Measurements from ENCODE around the gene ZNF469.

ZNF469 gene

DNA sequence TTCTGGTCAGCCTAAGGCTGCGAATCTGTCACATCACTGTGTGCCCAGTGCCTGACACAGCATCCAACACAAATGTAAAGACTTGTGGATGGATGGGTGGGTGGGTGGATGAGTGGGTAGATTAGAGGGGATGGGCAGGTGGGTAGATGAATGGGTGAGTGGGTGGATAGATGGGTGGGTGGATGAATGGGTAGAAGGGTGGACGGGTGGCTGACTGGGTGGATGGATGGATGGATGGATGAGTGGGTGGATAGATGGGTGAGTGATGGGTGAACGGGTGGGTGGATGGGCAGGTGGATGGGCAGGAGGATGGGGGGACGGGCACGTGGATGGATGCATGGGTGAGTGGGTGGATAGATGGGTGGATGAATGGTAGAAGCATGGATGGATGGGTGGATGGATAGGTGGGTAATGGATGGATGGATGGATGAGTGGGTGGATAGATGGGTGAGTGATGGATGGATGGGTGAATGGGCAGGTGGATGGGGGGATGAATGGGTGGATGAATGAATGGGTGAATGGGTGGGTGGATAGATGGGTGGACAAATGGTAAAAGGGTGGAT lies 39.2 kb downstream of the ZNF469 start:
- no peak for ATAC-seq
- no peak overlapping the region for H3K4me3 Mint-ChIP-seq
- no peak overlapping the region for H3K27ac Mint-ChIP-seq
- H3K27me3 Mint-ChIP-seq, result peaks cover 12% of the 10 kb centered on the region
- peaks cover 11% of the 10 kb centered on the region for H3K9me3 Mint-ChIP-seq
- no peaks in the 10 kb centered on the region for H3K36me3 Mint-ChIP-seq
- H3K4me1 Mint-ChIP-seq, result peaks cover 16% of the 10 kb centered on the region

DNA sequence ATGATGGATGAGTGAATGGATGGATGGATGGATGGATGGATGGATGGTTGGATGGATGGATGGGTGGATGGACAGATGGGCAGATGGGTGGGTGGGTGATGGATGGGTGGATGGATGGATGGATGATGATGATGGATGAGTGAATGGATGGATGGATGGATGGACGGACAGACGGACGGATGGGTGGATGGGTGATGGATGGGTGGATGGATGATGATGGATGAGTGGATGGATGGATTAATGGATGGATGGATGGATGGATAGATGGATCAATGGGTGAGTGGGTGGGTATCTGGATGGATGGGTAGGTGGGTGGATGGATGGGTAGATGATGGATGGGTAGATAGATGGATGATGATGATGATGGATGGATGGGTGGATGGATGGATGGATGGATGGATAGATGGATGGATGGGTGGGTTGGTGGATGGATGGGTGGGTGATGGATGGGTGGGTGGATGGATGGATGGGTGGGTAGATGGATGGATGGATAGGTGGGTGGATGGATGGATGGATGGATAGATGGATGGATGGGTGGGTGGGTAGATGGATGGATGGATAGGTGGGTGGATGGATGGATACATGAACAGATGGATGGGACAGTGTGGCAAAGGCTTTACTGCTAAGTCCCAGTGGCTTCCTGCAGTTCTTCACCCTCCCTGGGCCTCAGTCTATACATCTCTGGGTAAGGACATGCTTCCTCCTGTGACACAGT lies 40.1 kb downstream of the ZNF469 start:
- Mint-ChIP-seq H3K4me3 (no peak overlapping the region), H3K27me3 (peaks cover 12% of the 10 kb centered on the region), H3K4me1 (peaks cover 16% of the 10 kb centered on the region), H3K9me3 (peaks cover 11% of the 10 kb centered on the region), H3K27ac (no peak overlapping the region), H3K36me3 (no peaks in the 10 kb centered on the region)
- ATAC-seq, result no peak

DNA sequence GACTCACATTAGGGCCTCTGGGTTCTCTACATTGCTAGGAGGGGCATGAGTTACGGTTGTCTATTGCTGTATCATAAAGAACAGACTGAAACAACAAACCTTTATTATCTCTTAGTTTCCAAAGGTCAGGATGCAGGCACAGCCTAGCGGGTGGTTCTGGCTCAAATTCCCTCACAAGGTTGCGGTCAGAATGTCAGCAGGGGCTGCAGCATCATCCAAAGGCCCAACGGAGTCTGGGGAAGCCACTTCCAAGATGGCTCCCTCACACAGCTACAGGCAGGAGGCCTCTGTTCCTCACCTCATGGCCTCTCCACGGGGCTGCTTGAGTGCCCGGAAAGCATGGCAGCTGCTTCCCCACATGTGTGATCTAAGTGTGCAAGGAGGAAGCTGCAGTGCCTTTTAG lies 40.7 kb downstream of the ZNF469 start:
- Mint-ChIP-seq H3K4me1 (peaks cover 16% of the 10 kb centered on the region), H3K9me3 (peaks cover 11% of the 10 kb centered on the region), H3K4me3 (no peak overlapping the region), H3K36me3 (no peaks in the 10 kb centered on the region), H3K27me3 (peaks cover 12% of the 10 kb centered on the region), H3K27ac (no peak overlapping the region)
- ATAC-seq, result no peak

DNA sequence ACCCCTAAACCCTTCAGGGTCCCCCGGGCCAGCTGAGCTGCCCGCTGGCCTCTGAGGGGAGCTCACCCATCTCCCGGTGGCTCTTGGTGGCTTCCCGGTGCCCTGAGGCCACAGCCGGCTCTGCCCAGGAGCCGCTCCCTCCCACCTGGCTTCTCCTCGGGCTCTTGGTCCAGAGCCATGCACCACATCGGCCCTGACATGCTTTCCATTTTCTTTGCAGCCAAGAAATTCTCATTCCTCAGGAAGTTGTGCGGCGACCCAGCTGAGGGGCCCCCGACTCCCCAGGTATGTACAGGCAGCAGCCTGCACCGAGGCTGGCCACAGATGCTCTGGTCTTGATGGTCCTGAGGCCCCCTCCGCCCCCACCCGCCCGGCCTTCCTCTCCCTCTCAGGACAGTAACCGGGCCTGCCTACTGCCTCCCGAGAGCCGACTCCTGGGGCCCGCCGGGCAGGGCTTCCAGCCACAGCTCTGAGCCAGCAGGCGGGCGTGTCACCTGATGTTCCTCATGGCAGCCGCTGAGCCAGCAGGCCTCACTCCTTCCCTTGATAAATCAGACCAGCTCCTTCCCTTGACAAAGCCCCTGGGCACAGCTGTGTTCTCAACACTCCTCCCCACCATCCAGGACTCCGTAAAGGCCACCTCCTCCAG lies 42.0 kb downstream of the ZNF469 start:
- no peak for ATAC-seq
- Mint-ChIP-seq H3K4me3 (no peak overlapping the region), H3K36me3 (no peaks in the 10 kb centered on the region), H3K9me3 (peaks cover 11% of the 10 kb centered on the region), H3K27ac (no peak overlapping the region), H3K4me1 (peaks cover 19% of the 10 kb centered on the region), H3K27me3 (peaks cover 7% of the 10 kb centered on the region)

DNA sequence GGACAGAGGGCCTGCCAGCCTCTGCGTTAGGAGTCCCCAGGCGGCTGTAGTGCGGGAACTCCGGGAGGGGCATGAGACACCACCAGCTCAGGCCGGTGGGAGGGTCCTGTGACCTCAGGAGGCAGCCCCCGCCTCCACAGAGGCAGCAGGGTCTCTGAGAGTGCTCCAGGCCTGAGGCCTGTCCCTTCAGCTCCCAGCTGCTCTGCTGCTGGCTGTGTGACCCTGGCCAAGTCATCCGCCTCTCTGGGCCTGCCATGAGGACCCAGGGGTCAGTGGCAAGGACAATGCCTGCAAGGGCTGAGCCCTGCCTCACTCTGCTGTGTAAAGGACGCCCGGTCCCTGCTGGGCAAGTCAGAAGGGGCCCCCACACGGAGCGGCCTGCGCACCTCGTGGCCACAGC lies 43.3 kb downstream of the ZNF469 start:
- H3K27ac Mint-ChIP-seq, result no peak overlapping the region
- H3K9me3 Mint-ChIP-seq, result peaks cover 11% of the 10 kb centered on the region
- ATAC-seq, result no peak
- H3K36me3 Mint-ChIP-seq, result no peaks in the 10 kb centered on the region
- no peak overlapping the region for H3K4me3 Mint-ChIP-seq
- no peaks in the 10 kb centered on the region for H3K27me3 Mint-ChIP-seq
- peaks cover 22% of the 10 kb centered on the region for H3K4me1 Mint-ChIP-seq

DNA sequence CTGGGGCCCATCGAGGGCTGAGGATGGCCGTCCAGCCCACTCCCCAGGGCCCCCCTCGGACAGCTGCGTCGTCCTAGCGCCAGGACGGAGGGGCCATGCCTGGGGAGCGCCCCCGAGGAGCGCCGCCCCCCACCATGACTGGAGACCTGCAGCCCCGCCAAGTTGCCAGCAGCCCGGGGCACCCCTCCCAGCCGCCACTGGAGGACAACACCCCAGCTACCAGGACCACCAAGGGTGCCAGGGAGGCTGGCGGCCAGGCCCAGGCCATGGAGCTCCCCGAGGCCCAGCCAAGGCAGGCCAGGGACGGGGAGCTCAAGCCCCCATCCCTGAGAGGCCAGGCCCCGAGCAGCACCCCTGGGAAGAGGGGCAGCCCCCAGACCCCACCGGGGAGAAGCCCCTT lies 44.6 kb downstream of the ZNF469 start:
- Mint-ChIP-seq H3K27me3 (no peaks in the 10 kb centered on the region), H3K27ac (no peak overlapping the region), H3K4me1 (peaks cover 33% of the 10 kb centered on the region), H3K36me3 (no peaks in the 10 kb centered on the region), H3K9me3 (peaks cover 7% of the 10 kb centered on the region), H3K4me3 (no peak overlapping the region)
- ATAC-seq, result no peak

DNA sequence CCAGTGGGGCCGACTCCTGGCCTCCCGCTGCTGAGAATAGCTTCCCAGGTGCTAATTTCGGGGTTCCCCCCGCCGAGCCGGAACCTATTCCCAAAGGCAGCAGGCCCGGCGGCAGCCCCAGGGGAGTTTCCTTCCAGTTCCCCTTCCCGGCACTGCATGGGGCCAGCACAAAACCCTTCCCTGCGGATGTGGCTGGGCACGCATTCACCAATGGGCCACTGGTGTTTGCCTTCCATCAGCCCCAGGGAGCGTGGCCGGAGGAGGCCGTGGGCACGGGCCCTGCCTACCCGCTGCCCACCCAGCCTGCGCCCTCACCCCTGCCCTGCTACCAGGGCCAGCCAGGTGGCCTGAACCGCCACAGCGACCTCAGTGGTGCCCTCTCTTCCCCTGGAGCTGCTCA lies 45.4 kb downstream of the ZNF469 start:
- no peak for ATAC-seq
- no peaks in the 10 kb centered on the region for H3K36me3 Mint-ChIP-seq
- H3K27ac Mint-ChIP-seq, result no peak overlapping the region
- no peaks in the 10 kb centered on the region for H3K27me3 Mint-ChIP-seq
- no peak overlapping the region for H3K4me3 Mint-ChIP-seq
- H3K9me3 Mint-ChIP-seq, result no peaks in the 10 kb centered on the region
- H3K4me1 Mint-ChIP-seq, result peaks cover 28% of the 10 kb centered on the region

DNA sequence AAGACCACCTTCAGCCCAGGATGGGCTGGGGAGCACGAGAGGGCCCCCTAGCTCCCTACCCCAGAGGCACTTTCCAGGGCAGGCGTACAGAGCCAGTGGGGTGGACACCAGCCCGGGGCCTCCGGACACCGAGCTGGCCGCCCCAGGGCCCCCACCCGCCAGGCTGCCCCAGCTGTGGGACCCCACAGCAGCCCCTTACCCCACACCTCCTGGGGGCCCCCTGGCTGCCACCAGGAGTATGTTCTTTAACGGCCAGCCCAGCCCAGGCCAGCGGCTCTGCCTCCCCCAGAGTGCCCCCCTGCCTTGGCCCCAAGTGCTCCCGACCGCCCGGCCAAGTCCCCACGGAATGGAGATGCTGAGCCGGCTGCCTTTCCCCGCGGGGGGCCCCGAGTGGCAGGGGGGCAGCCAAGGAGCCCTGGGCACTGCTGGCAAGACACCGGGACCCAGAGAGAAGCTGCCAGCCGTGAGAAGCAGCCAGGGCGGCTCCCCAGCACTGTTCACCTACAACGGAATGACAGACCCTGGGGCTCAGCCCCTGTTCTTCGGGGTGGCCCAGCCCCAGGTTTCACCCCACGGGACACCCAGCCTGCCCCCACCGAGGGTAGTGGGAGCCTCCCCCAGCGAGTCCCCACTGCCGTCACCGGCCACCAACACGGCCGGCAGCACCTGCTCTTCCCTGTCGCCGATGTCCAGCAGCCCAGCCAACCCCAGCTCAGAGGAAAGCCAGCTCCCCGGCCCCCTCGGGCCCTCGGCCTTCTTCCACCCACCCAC lies 46.0 kb downstream of the ZNF469 start:
- no peak overlapping the region for H3K4me3 Mint-ChIP-seq
- H3K36me3 Mint-ChIP-seq, result no peaks in the 10 kb centered on the region
- ATAC-seq, result no peak
- H3K4me1 Mint-ChIP-seq, result peaks cover 28% of the 10 kb centered on the region
- no peaks in the 10 kb centered on the region for H3K27me3 Mint-ChIP-seq
- H3K9me3 Mint-ChIP-seq, result no peaks in the 10 kb centered on the region
- H3K27ac Mint-ChIP-seq, result no peak overlapping the region

DNA sequence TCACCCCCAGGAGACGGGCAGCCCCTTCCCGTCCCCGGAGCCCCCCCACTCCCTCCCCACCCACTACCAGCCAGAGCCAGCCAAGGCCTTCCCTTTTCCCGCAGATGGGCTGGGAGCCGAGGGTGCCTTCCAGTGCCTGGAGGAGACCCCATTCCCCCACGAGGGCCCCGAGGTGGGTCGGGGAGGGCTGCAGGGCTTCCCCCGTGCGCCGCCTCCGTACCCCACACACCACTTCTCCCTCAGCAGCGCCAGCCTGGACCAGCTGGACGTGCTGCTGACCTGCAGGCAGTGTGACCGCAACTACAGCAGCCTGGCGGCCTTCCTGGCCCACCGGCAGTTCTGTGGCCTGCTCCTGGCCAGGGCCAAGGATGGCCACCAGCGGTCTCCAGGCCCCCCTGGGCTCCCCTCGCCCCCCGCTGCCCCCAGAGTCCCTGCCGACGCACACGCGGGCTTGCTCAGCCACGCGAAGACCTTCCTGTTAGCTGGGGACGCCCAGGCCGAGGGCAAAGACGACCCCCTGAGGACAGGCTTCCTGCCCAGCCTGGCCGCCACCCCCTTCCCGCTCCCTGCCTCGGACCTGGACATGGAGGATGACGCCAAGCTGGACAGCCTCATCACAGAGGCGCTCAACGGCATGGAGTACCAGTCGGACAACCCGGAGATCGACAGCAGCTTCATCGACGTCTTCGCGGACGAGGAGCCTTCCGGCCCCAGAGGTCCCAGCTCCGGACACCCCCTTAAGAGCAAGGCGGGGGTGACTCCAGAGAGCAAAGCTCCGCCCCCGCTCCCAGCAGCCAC lies 46.8 kb downstream of the ZNF469 start:
- H3K36me3 Mint-ChIP-seq, result no peaks in the 10 kb centered on the region
- H3K27ac Mint-ChIP-seq, result peak overlapping the region; percentile 77
- no peak for ATAC-seq
- H3K4me1 Mint-ChIP-seq, result peaks cover 28% of the 10 kb centered on the region
- no peaks in the 10 kb centered on the region for H3K27me3 Mint-ChIP-seq
- H3K9me3 Mint-ChIP-seq, result no peaks in the 10 kb centered on the region
- peak overlapping the region; percentile 72 for H3K4me3 Mint-ChIP-seq

DNA sequence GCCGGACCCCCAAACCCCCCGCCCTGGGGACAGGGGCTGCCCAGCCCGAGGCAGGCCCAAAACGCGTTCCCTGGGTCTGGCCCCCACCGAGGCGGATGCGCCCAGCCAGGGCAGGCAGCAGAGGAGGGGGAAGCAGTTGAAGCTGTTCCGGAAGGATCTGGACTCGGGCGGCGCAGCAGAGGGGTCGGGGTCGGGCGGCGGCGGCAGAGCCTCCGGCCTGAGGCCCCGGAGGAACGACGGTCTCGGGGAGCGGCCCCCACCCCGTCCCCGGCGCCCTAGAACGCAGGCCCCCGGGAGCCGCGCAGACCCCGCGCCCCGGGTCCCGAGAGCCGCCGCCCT lies 47.4 kb downstream of the ZNF469 start:
- H3K27me3 Mint-ChIP-seq, result no peaks in the 10 kb centered on the region
- no peaks in the 10 kb centered on the region for H3K36me3 Mint-ChIP-seq
- peaks cover 23% of the 10 kb centered on the region for H3K4me1 Mint-ChIP-seq
- ATAC-seq, result peak; percentile 34
- H3K9me3 Mint-ChIP-seq, result no peaks in the 10 kb centered on the region
- H3K4me3 Mint-ChIP-seq, result peak overlapping the region; percentile 72
- H3K27ac Mint-ChIP-seq, result peak overlapping the region; percentile 77

DNA sequence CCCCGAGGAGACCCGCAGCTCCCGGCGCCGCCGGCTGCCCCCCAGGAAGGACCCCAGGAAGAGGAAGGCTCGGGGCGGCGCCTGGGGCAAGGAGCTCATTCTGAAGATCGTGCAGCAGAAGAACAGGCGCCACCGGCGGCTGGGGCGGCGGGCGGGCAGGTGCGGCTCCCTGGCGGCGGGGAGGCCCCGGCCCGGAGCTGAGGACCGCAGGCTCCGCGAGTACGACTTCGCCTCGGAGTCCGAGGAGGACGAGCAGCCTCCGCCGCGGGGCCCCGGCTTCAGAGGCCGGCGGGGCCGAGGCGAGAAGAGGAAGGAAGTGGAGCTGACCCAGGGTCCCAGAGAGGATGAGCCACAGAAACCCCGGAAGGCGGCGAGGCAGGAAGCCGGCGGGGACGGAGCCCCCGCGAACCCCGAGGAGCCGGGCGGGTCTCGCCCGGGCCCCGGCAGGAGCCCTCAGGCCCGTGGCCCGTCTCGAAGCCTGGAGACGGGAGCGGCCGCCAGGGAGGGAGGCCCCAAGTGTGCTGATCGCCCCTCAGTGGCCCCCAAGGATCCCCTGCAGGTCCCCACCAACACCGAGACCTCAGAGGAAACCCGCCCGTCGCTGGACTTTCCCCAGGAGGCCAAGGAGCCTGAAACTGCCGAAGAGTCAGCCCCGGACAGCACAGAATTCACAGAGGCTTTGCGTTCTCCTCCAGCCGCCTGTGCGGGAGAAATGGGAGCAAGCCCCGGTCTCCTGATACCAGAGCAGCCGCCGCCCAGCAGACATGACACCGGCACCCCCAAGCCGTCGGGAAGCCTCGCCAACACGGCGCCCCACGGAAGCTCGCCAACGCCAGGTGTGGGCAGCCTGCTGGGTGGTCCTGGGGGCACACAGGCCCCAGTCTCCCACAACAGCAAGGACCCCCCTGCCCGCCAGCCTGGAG lies 48.0 kb downstream of the ZNF469 start:
- ATAC-seq, result peak; percentile 67

DNA sequence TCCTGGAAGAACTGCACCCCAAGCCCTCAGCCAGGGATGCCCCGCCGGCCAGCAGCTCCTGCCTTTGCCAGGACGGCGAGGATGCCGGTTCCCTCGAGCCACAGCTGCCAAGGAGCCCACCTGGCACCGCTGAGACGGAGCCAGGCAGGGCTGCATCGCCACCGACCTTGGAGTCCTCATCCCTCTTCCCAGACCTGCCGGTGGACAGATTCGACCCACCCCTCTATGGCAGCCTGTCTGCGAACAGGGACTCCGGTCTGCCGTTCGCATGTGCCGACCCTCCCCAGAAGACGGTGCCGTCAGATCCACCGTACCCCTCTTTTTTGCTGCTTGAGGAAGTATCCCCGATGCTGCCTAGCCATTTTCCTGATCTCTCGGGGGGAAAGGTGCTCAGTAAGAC lies 48.9 kb downstream of the ZNF469 start:
- H3K27me3 Mint-ChIP-seq, result no peaks in the 10 kb centered on the region
- no peaks in the 10 kb centered on the region for H3K9me3 Mint-ChIP-seq
- peak overlapping the region; percentile 77 for H3K27ac Mint-ChIP-seq
- H3K36me3 Mint-ChIP-seq, result no peaks in the 10 kb centered on the region
- H3K4me3 Mint-ChIP-seq, result peak overlapping the region; percentile 72
- H3K4me1 Mint-ChIP-seq, result peaks cover 17% of the 10 kb centered on the region
- no peak for ATAC-seq

More for the DNA sequence above, 48.0 kb downstream of the ZNF469 start:
- H3K27me3 Mint-ChIP-seq, result no peaks in the 10 kb centered on the region
- peaks cover 17% of the 10 kb centered on the region for H3K4me1 Mint-ChIP-seq
- no peaks in the 10 kb centered on the region for H3K9me3 Mint-ChIP-seq
- H3K36me3 Mint-ChIP-seq, result no peaks in the 10 kb centered on the region
- peak overlapping the region; percentile 72 for H3K4me3 Mint-ChIP-seq
- peak overlapping the region; percentile 77 for H3K27ac Mint-ChIP-seq

DNA sequence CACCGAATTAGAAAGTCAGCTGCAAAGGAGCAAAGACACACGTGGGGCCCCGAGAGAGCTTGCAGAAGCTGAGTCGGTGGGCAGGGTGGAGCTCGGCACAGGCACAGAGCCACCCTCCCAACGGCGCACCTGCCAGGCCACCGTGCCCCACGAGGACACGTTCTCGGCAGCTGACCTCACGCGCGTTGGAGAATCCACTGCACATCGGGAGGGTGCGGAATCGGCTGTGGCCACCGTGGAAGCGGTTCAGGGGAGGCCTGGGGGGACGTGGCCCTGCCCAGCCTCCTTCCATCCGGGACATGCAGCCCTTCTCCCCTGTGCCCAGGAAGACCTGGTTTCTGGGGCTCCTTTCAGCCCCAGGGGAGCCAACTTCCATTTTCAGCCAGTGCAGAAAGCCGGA lies 49.4 kb downstream of the ZNF469 start:
- H3K4me1 Mint-ChIP-seq, result peaks cover 17% of the 10 kb centered on the region
- H3K9me3 Mint-ChIP-seq, result no peaks in the 10 kb centered on the region
- peak overlapping the region; percentile 72 for H3K4me3 Mint-ChIP-seq
- H3K27ac Mint-ChIP-seq, result peak overlapping the region; percentile 77
- ATAC-seq, result no peak
- no peaks in the 10 kb centered on the region for H3K36me3 Mint-ChIP-seq
- H3K27me3 Mint-ChIP-seq, result no peaks in the 10 kb centered on the region

Data from stimulated activated memory B cell treated with anti-CD40 and anti-IgM and Interleukin-4, amounts not matched to agents 10 μg/mL and 1 μg/mL and 100 μg/mL, for 72 hours (primary cell).